HCT116 (cell line): ENCODE measurements around the gene CTSZ. TPM values are rescaled to one million over a fixed set of nuclear protein-coding genes. Genes with fewer than 3 reads are reported as not detected.

Experiments
- ATAC-seq: fragments of 200-7000 bp; cut with Tn5 transposase; 2 replicates; pipeline ENCODE4 v1.9.1; 2020; ENCODE audit warnings: mild to moderate bottlenecking, moderate library complexity
- BruUV-seq: library from RNA; stranded (reverse); fragments of 400-500 nt; replicated peaks from 2 replicates; lab custom pipeline; 2021; lab: Mats Ljungman, UMichigan
- CTCF ChIA-PET: fragments of 300-600 bp; sonication (Branson Sonifier 250); formaldehyde crosslinking; loops from one replicate; lab custom pipeline; 2021; ENCODE audit warnings: antibody characterized with exemption; lab: Charles Lee
- POLR2A ChIA-PET: fragments of 300-600, 350-600 bp; sonication (Branson Sonifier 250); formaldehyde crosslinking; loops from one replicate; lab custom pipeline; 2021; ENCODE audit warnings: antibody characterized with exemption; lab: Charles Lee
- RAD21 ChIA-PET, 2 experiments: fragments of 300-600 bp; sonication (Branson Sonifier 250); formaldehyde crosslinking; loops; one replicate each; lab custom pipeline; 2023; ENCODE audit warnings: low total read pairs in 2 of 2; ENCODE audit not compliant: uncharacterized antibody in 2 of 2, unreplicated experiment in 2 of 2, low non-redundant PET in 1 of 2; lab: Charles Lee
- DNase-seq: peaks from one replicate; pipeline ENCODE4 v3.0.0-alpha.2; 2010; ENCODE audit warnings: low read depth, low spot score
- H2AFZ ChIP-seq: fragments of 200-600 bp; shearing (Covaris generic), sonication (generic); 2 replicates; pipeline ENCODE4 v1.6.1; 2017; ENCODE audit warnings: low read depth, mixed run types, mixed read lengths, antibody characterized with exemption, low read length; ENCODE audit not compliant: poor library complexity, severe bottlenecking
- H3K27ac ChIP-seq: 2 replicates; pipeline ENCODE4 v1.5.1; 2012; ENCODE audit warnings: low read depth, low read length
- H3K27me3 ChIP-seq: fragments of 200-600 bp; sonication (generic); 2 replicates; pipeline ENCODE4 v1.6.1; 2016; ENCODE audit warnings: mixed run types, low read length, mixed read lengths; ENCODE audit not compliant: insufficient read depth
- H3K36me3 ChIP-seq, 2 experiments: fragments of 200-500 bp in 1 of 2; fragments of 200-600 bp in 1 of 2; sonication (Bioruptor generic) in 1 of 2; sonication (generic) in 1 of 2; 2 replicates each; pipeline versions ENCODE4 v1.5.1 to v1.6.1; 2014 to 2016; ENCODE audit warnings: low read length in 2 of 2, inconsistent platforms in 1 of 2, mixed read lengths in 1 of 2, mixed run types in 1 of 2; ENCODE audit not compliant: insufficient read depth in 2 of 2, control insufficient read depth in 1 of 2
- H3K4me1 ChIP-seq, 2 experiments: fragments of 200-600 bp in 1 of 2; sonication (generic) in 1 of 2; 2 replicates each; pipeline versions ENCODE4 v1.5.1 to v1.6.1; 2012 to 2017; ENCODE audit warnings: low read length in 2 of 2, inconsistent platforms in 1 of 2, mild to moderate bottlenecking in 1 of 2, mixed read lengths in 1 of 2, mixed run types in 1 of 2, moderate library complexity in 1 of 2; ENCODE audit not compliant: insufficient read depth in 2 of 2, control insufficient read depth in 1 of 2
- H3K4me2 ChIP-seq: fragments of 200-600 bp; sonication (generic); 2 replicates; pipeline ENCODE4 v1.6.1; 2017; ENCODE audit warnings: mixed run types, low read length, mixed read lengths
- H3K4me3 ChIP-seq, 2 experiments: fragments of 200-600 bp in 1 of 2; sonication (generic) in 1 of 2; replicated peaks in 1 of 2; 2 replicates each; pipeline ENCODE4 v1.5.1; 2011 to 2016; ENCODE audit warnings: low read length in 2 of 2, control low read depth in 1 of 2, low read depth in 1 of 2, mild to moderate bottlenecking in 1 of 2, mixed read lengths in 1 of 2, mixed run types in 1 of 2
- H3K79me2 ChIP-seq: fragments of 200-600 bp; sonication (generic); 2 replicates; pipeline ENCODE4 v1.6.1; 2017; ENCODE audit warnings: mild to moderate bottlenecking, mixed run types, low read length, moderate library complexity, mixed read lengths; ENCODE audit not compliant: insufficient read depth
- H3K9ac ChIP-seq: fragments of 200-600 bp; sonication (generic); 2 replicates; pipeline ENCODE4 v1.6.1; 2016; ENCODE audit warnings: low read length, mixed read lengths
- H3K9me2 ChIP-seq: fragments of 200-600 bp; sonication (generic), shearing (Covaris generic); 2 replicates; pipeline ENCODE4 v1.6.1; 2017; ENCODE audit warnings: mixed run types, mild to moderate bottlenecking, moderate library complexity; ENCODE audit not compliant: insufficient read depth
- H3K9me3 ChIP-seq, 2 experiments: fragments of 200-500 bp in 1 of 2; fragments of 200-600 bp in 1 of 2; sonication (Bioruptor generic) in 1 of 2; sonication (generic) in 1 of 2; 2 replicates each; pipeline ENCODE4 v1.6.1; 2014 to 2017; ENCODE audit warnings: low read length in 2 of 2, mixed read lengths in 2 of 2, inconsistent platforms in 1 of 2, low read depth in 1 of 2, mild to moderate bottlenecking in 1 of 2, mixed run types in 1 of 2, moderate library complexity in 1 of 2; ENCODE audit not compliant: control insufficient read depth in 1 of 2, insufficient read depth in 1 of 2
- H4K20me1 ChIP-seq: fragments of 200-600 bp; sonication (generic), shearing (Covaris generic); 2 replicates; pipeline ENCODE4 v1.6.1; 2017; ENCODE audit warnings: mixed run types, mild to moderate bottlenecking, moderate library complexity; ENCODE audit not compliant: insufficient read depth
- EGR1 ChIP-seq: IDR thresholded peaks from 2 replicates; pipeline ENCODE4 v1.6.1; 2012; ENCODE audit warnings: low read depth
- ELF1 ChIP-seq: IDR thresholded peaks from 2 replicates; pipeline ENCODE4 v1.6.1; 2012; ENCODE audit warnings: low read depth, borderline replicate concordance
- EZH2 ChIP-seq: fragments of 200-600 bp; sonication (generic); IDR thresholded peaks from 2 replicates; pipeline ENCODE4 v1.6.1; 2017; ENCODE audit warnings: antibody characterized with exemption, mixed run types
- EZH2phosphoT487 ChIP-seq: fragments of 200-600 bp; IDR thresholded peaks from 2 replicates; pipeline ENCODE4 v1.6.1; 2018; ENCODE audit warnings: antibody characterized with exemption, borderline replicate concordance
- FOSL1 ChIP-seq: IDR thresholded peaks from 2 replicates; pipeline ENCODE4 v1.6.1; 2012; ENCODE audit warnings: low read depth
- JUND ChIP-seq: IDR thresholded peaks from 2 replicates; pipeline ENCODE4 v1.6.1; 2012
- RAD21 ChIP-seq: IDR thresholded peaks from 2 replicates; pipeline ENCODE4 v1.6.1; 2012; ENCODE audit warnings: low read depth, mild to moderate bottlenecking
- REST ChIP-seq: IDR thresholded peaks from 2 replicates; pipeline ENCODE4 v1.6.1; 2012; ENCODE audit warnings: low read depth
- SP1 ChIP-seq: IDR thresholded peaks from 2 replicates; pipeline ENCODE4 v1.6.1; 2012; ENCODE audit warnings: low read depth
- SRF ChIP-seq: IDR thresholded peaks from 2 replicates; pipeline ENCODE4 v1.6.1; 2012; ENCODE audit warnings: low read depth
- TCF7L2 ChIP-seq: IDR thresholded peaks from 2 replicates; pipeline ENCODE4 v1.7.0; 2011; ENCODE audit warnings: borderline replicate concordance, inconsistent platforms; ENCODE audit not compliant: insufficient read depth, insufficient read length; ENCODE audit errors: extremely low read depth
- intact Hi-C: fragments of 100-400 bp; cut with micrococcal nuclease; formaldehyde crosslinking; loops from 2 replicates; pipeline ENCODE4 v1.10.0; 2022
- total RNA-seq: library from RNA; stranded (reverse); gene quantifications from one replicate; pipeline ENCODE4 v1.2.1, GENCODE V29; 2021; ENCODE audit not compliant: unreplicated experiment
- TF ChIP-seq, protein P1 (sequence below): IDR thresholded peaks from 2 replicates; pipeline ENCODE4 v1.6.1; 2012
- TF ChIP-seq, protein P2 (sequence below): IDR thresholded peaks from 2 replicates; pipeline ENCODE4 v1.6.1; 2011; ENCODE audit warnings: mild to moderate bottlenecking, low read length, moderate library complexity; ENCODE audit not compliant: insufficient replicate concordance; ENCODE audit errors: extremely low read depth
- TF ChIP-seq, protein P3 (sequence below), 3 experiments: fragments of 200-600 bp in 1 of 3; sonication (generic) in 1 of 3; IDR thresholded peaks in 2 of 3; conservative IDR thresholded peaks in 1 of 3; 2 replicates each; pipeline ENCODE4 v1.5.1; 2012 to 2017; ENCODE audit warnings: low read depth in 2 of 3, low read length in 2 of 3, antibody characterized with exemption in 1 of 3, borderline replicate concordance in 1 of 3, control low read depth in 1 of 3, mild to moderate bottlenecking in 1 of 3, mixed read lengths in 1 of 3, mixed run types in 1 of 3, moderate library complexity in 1 of 3; ENCODE audit not compliant: insufficient read depth in 1 of 3

Gene CTSZ
- total RNA-seq, 1 experiment from 2014 or later: 100 TPM

GRCh38 chr20:58976061-58976730 lies 30.9 kb downstream of the CTSZ start:
- H3K4me2 ChIP-seq: no peak overlapping the region
- H2AFZ ChIP-seq: no peak overlapping the region
- ChIA-PET POLR2A (no interaction called here), CTCF (no interaction called here)
- H4K20me1 ChIP-seq: no peaks in the 10 kb centered on the region
- no peak overlapping the region for H3K9ac ChIP-seq
- no peak overlapping the region for H3K4me3 ChIP-seq
- peaks cover 0 to 7% of the 10 kb centered on the region in 2 experiments; a peak in 3 of 4 replicates for H3K4me1 ChIP-seq
- H3K36me3 ChIP-seq: no peaks in the 10 kb centered on the region
- TF ChIP-seq EZH2: no peak
- TF ChIP-seq, protein P1, sequence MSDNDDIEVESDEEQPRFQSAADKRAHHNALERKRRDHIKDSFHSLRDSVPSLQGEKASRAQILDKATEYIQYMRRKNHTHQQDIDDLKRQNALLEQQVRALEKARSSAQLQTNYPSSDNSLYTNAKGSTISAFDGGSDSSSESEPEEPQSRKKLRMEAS: no peak
- TF ChIP-seq RAD21: no peak
- TF ChIP-seq, protein P2, sequence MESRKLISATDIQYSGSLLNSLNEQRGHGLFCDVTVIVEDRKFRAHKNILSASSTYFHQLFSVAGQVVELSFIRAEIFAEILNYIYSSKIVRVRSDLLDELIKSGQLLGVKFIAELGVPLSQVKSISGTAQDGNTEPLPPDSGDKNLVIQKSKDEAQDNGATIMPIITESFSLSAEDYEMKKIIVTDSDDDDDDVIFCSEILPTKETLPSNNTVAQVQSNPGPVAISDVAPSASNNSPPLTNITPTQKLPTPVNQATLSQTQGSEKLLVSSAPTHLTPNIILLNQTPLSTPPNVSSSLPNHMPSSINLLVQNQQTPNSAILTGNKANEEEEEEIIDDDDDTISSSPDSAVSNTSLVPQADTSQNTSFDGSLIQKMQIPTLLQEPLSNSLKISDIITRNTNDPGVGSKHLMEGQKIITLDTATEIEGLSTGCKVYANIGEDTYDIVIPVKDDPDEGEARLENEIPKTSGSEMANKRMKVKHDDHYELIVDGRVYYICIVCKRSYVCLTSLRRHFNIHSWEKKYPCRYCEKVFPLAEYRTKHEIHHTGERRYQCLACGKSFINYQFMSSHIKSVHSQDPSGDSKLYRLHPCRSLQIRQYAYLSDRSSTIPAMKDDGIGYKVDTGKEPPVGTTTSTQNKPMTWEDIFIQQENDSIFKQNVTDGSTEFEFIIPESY: no peak
- no peak for TF ChIP-seq EGR1
- TF ChIP-seq TCF7L2: no peak
- TF ChIP-seq EZH2phosphoT487: no peak
- TF ChIP-seq SRF: no peak
- TF ChIP-seq SP1: no peak
- no peak for TF ChIP-seq ELF1
- TF ChIP-seq FOSL1: no peak
- no peak for TF ChIP-seq REST
- TF ChIP-seq, protein P3, sequence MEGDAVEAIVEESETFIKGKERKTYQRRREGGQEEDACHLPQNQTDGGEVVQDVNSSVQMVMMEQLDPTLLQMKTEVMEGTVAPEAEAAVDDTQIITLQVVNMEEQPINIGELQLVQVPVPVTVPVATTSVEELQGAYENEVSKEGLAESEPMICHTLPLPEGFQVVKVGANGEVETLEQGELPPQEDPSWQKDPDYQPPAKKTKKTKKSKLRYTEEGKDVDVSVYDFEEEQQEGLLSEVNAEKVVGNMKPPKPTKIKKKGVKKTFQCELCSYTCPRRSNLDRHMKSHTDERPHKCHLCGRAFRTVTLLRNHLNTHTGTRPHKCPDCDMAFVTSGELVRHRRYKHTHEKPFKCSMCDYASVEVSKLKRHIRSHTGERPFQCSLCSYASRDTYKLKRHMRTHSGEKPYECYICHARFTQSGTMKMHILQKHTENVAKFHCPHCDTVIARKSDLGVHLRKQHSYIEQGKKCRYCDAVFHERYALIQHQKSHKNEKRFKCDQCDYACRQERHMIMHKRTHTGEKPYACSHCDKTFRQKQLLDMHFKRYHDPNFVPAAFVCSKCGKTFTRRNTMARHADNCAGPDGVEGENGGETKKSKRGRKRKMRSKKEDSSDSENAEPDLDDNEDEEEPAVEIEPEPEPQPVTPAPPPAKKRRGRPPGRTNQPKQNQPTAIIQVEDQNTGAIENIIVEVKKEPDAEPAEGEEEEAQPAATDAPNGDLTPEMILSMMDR (IDR thresholded peaks at IDR 0.05 in 2 of 3, conservative IDR thresholded peaks at IDR 0.05 in 1 of 3; ENCODE audit: borderline replicate concordance in 1 of 3, insufficient read depth in 1 of 3, low read depth in 2 of 3, low read length in 2 of 3): no peak
- TF ChIP-seq JUND: no peak
- TF ChIP-seq, all 23 proteins: peak for 0
- ATAC-seq (no peak), DNase-seq (no peak)
- intact Hi-C loops: no loop called here
- no TSS peak for BruUV-seq
- Histone ChIP-seq H3K79me2 (no peaks in the 10 kb centered on the region), H3K9me2 (no peaks in the 10 kb centered on the region), H3K27me3 (no peaks in the 10 kb centered on the region), H3K27ac (no peak overlapping the region), H3K9me3 (0 out of 4 replicates have a peak, but pooled peaks cover 0 to 5% of the 10 kb centered on the region in 2 experiments)
- RAD21 ChIA-PET: no interaction called here
